Stimulated activated naive CD8-positive, alpha-beta T cell treated with anti-CD3 and anti-CD28 coated beads, Interleukin-15, amount 100 ng/mL, for 72 hours (primary cell): ENCODE data around the gene PRMT2.
A peak's percentile ranks its signal among the peaks of the same experiment; 100 is the strongest.
"Not testable (repeated sequence)": the region's sequence is repeated elsewhere in the genome, so short reads cannot be mapped to it uniquely, and the experiment has no call there.

Experiments
- ATAC-seq: fragments of 150-1000 bp; cut with Tn5 transposase; 2 replicates; pipeline ENCODE4 v1.10.0; 2021; ENCODE audit warnings: mild to moderate bottlenecking, moderate library complexity
- DNase-seq, 2 donors: peaks; one replicate each; pipeline ENCODE4 v3.0.0; 2021 to 2022
- H3K27ac Mint-ChIP-seq, 2 donors: one replicate each; pipeline ENCODE4 v1.8.0; 2022; ENCODE audit warnings: mild to moderate bottlenecking in 2 of 2, mixed read lengths in 2 of 2, moderate library complexity in 2 of 2
- H3K27me3 Mint-ChIP-seq: one replicate; pipeline ENCODE4 v1.8.0; 2022; ENCODE audit warnings: mixed read lengths
- H3K4me1 Mint-ChIP-seq: one replicate; pipeline ENCODE4 v1.8.0; 2022; ENCODE audit warnings: mild to moderate bottlenecking, mixed read lengths
- H3K4me3 Mint-ChIP-seq, 2 donors: one replicate each; pipeline ENCODE4 v1.8.0; 2022; ENCODE audit warnings: mild to moderate bottlenecking in 2 of 2, mixed read lengths in 2 of 2, moderate library complexity in 1 of 2
- H3K9me3 Mint-ChIP-seq, 2 donors: one replicate each; pipeline ENCODE4 v1.8.0; 2022; ENCODE audit warnings: mixed read lengths in 2 of 2

PRMT2 gene

GRCh38 chr21:46666941-46667740 lies 31.7 kb downstream of the PRMT2 start:
- peaks cover 38% of the 10 kb centered on the region for H3K4me1 Mint-ChIP-seq
- no peaks in the 10 kb centered on the region for H3K9me3 Mint-ChIP-seq
- no peaks in the 10 kb centered on the region for H3K27me3 Mint-ChIP-seq
- peak overlapping the region in 1 of 2 donors; percentile 6 for H3K27ac Mint-ChIP-seq
- peak; percentile 59 for ATAC-seq
- H3K4me3 Mint-ChIP-seq, result peak overlapping the region; percentile 79 to 91
- DNase-seq, result peak; percentile 31 to 37

- peak; percentile 65 for ATAC-seq
- H3K4me3 Mint-ChIP-seq, result peak overlapping the region; percentile 79 to 91
- H3K9me3 Mint-ChIP-seq, result no peaks in the 10 kb centered on the region
- H3K27me3 Mint-ChIP-seq, result no peaks in the 10 kb centered on the region
- peak overlapping the region in 1 of 2 donors; percentile 54 for H3K27ac Mint-ChIP-seq
- peak; percentile 24 to 30 for DNase-seq
- H3K4me1 Mint-ChIP-seq, result peaks cover 36% of the 10 kb centered on the region
Observed at GRCh38 chr21:46667741-46668380, 32.4 kb downstream of the PRMT2 start.

- H3K4me1 Mint-ChIP-seq, result peaks cover 30% of the 10 kb centered on the region
- H3K27me3 Mint-ChIP-seq, result no peaks in the 10 kb centered on the region
- ATAC-seq, result no peak
- DNase-seq, result no peak
- peak overlapping the region in 1 of 2 donors; percentile 54 for H3K27ac Mint-ChIP-seq
- no peaks in the 10 kb centered on the region for H3K9me3 Mint-ChIP-seq
- peak overlapping the region; percentile 79 to 91 for H3K4me3 Mint-ChIP-seq
Observed at GRCh38 chr21:46668381-46668780, 32.9 kb downstream of the PRMT2 start.

GRCh38 chr21:46668904-46669303 lies 33.4 kb downstream of the PRMT2 start:
- not testable (repeated sequence) for H3K9me3 Mint-ChIP-seq, H3K4me3 Mint-ChIP-seq, DNase-seq, H3K27ac Mint-ChIP-seq, ATAC-seq, H3K27me3 Mint-ChIP-seq
- H3K4me1 Mint-ChIP-seq, result peaks cover 28% of the 10 kb centered on the region

- no peak for DNase-seq
- H3K27ac Mint-ChIP-seq, result no peak overlapping the region
- no peak for ATAC-seq
- H3K27me3 Mint-ChIP-seq, result no peaks in the 10 kb centered on the region
- H3K9me3 Mint-ChIP-seq, result no peaks in the 10 kb centered on the region
- no peak overlapping the region for H3K4me3 Mint-ChIP-seq
- H3K4me1 Mint-ChIP-seq, result no peaks in the 10 kb centered on the region
Observed at GRCh38 chr21:46674430-46675007, 39.0 kb downstream of the PRMT2 start.

- DNase-seq, result no peak
- ATAC-seq, result no peak
- Mint-ChIP-seq H3K27ac (no peak overlapping the region), H3K4me1 (no peaks in the 10 kb centered on the region), H3K9me3 (no peaks in the 10 kb centered on the region), H3K4me3 (no peak overlapping the region), H3K27me3 (no peaks in the 10 kb centered on the region)
Observed at GRCh38 chr21:46675595-46676280, 40.3 kb downstream of the PRMT2 start.

- H3K9me3 Mint-ChIP-seq, ATAC-seq, DNase-seq: not testable (repeated sequence)
Observed at GRCh38 chr21:46676542-46676941, 41.1 kb downstream of the PRMT2 start.

GRCh38 chr21:46681593-46681992 lies 46.1 kb downstream of the PRMT2 start:
- not testable (repeated sequence) for H3K27me3 Mint-ChIP-seq, H3K4me1 Mint-ChIP-seq, H3K9me3 Mint-ChIP-seq, ATAC-seq, DNase-seq, H3K4me3 Mint-ChIP-seq, H3K27ac Mint-ChIP-seq

More at GRCh38 chr21:46676542-46676941, 41.1 kb downstream of the PRMT2 start:
- not testable (repeated sequence) for H3K4me3 Mint-ChIP-seq, H3K27ac Mint-ChIP-seq, H3K4me1 Mint-ChIP-seq, H3K27me3 Mint-ChIP-seq

GRCh38 chr21:46698652-46699051 lies 63.2 kb downstream of the PRMT2 start:
- H3K4me1 Mint-ChIP-seq, H3K27me3 Mint-ChIP-seq, H3K27ac Mint-ChIP-seq, ATAC-seq, H3K4me3 Mint-ChIP-seq, DNase-seq, H3K9me3 Mint-ChIP-seq: not testable (repeated sequence)

- H3K27me3 Mint-ChIP-seq, H3K4me1 Mint-ChIP-seq, H3K9me3 Mint-ChIP-seq, H3K27ac Mint-ChIP-seq, H3K4me3 Mint-ChIP-seq, DNase-seq: not testable (repeated sequence)
- peak; percentile 15 for ATAC-seq
Observed at GRCh38 chr21:46699104-46699503, 63.6 kb downstream of the PRMT2 start.
